CD4-positive, alpha-beta T cell (primary cell): ENCODE measurements around the gene KCNMB4. TPM values are rescaled to one million over a fixed set of nuclear protein-coding genes. Genes with fewer than 3 reads are reported as not detected.

Experiments used
- ATAC-seq: fragments of 200-7000 bp; cut with Tn5 transposase; one replicate; pipeline ENCODE4 v1.10.0; 2022; ENCODE audit warnings: mild to moderate bottlenecking; ENCODE audit not compliant: poor library complexity
- CTCF ChIA-PET: fragments of 350-600 bp; sonication (Branson Sonifier 250); formaldehyde crosslinking; loops from one replicate; lab custom pipeline; 2021; ENCODE audit warnings: antibody characterized with exemption, inconsistent platforms; lab: Charles Lee
- POLR2A ChIA-PET: fragments of 350-600 bp; sonication (Branson Sonifier 250); formaldehyde crosslinking; loops from one replicate; lab custom pipeline; 2021; ENCODE audit warnings: antibody characterized with exemption, inconsistent platforms; lab: Charles Lee
- DNase-seq, 14 experiments: peaks; one replicate each; pipeline ENCODE4 v3.0.0-alpha.2; 2013 to 2020; ENCODE audit warnings: mixed read lengths in 2 of 14
- H3K27ac ChIP-seq, 2 donors: one replicate each; pipeline versions ENCODE4 v1.5.1 to v1.7.0; 2013; ENCODE audit warnings: low read length in 2 of 2, low read depth in 1 of 2, mild to moderate bottlenecking in 1 of 2
- H3K27me3 ChIP-seq, 2 experiments: 1 replicate in 1 of 2; 2 replicates in 1 of 2; pipeline versions ENCODE4 v1.6.1 to v1.7.0; 2013; ENCODE audit warnings: low read length in 2 of 2, control low read depth in 1 of 2, mild to moderate bottlenecking in 1 of 2, moderate library complexity in 1 of 2; ENCODE audit not compliant: insufficient read depth in 2 of 2, control insufficient read depth in 1 of 2
- H3K36me3 ChIP-seq: one replicate; pipeline ENCODE4 v1.6.1; 2013; ENCODE audit warnings: low read length, control low read depth; ENCODE audit not compliant: insufficient read depth
- H3K4me1 ChIP-seq: one replicate; pipeline ENCODE4 v1.6.1; 2013; ENCODE audit warnings: low read length, control low read depth; ENCODE audit not compliant: insufficient read depth
- H3K4me3 ChIP-seq: one replicate; pipeline ENCODE4 v1.5.1; 2013; ENCODE audit warnings: mild to moderate bottlenecking, low read length, moderate library complexity
- H3K9me3 ChIP-seq, 2 experiments: 1 replicate in 1 of 2; 2 replicates in 1 of 2; pipeline versions ENCODE4 v1.6.1 to v1.7.0; 2013; ENCODE audit warnings: low read length in 2 of 2, mild to moderate bottlenecking in 2 of 2, control low read depth in 1 of 2, moderate library complexity in 1 of 2; ENCODE audit not compliant: control insufficient read depth in 1 of 2, insufficient read depth in 1 of 2
- H3K27ac Mint-ChIP-seq: one replicate; pipeline ENCODE4 v1.8.0; 2020; ENCODE audit warnings: mixed read lengths
- H3K27me3 Mint-ChIP-seq: one replicate; pipeline ENCODE4 v1.8.0; 2021; ENCODE audit warnings: mixed read lengths
- H3K36me3 Mint-ChIP-seq: one replicate; pipeline ENCODE4 v1.8.0; 2021; ENCODE audit warnings: low read depth, mixed read lengths
- H3K4me1 Mint-ChIP-seq: one replicate; pipeline ENCODE4 v1.8.0; 2021; ENCODE audit warnings: low read depth, mixed read lengths
- H3K4me3 Mint-ChIP-seq: one replicate; pipeline ENCODE4 v1.8.0; 2020; ENCODE audit warnings: mild to moderate bottlenecking, mixed read lengths
- H3K9me3 Mint-ChIP-seq: one replicate; pipeline ENCODE4 v1.8.0; 2020; ENCODE audit warnings: mixed read lengths
- CTCF ChIP-seq: fragments of 200-600 bp; IDR thresholded peaks from one replicate; pipeline ENCODE4 v1.8.0; 2022; ENCODE audit warnings: antibody characterized with exemption, mild to moderate bottlenecking
- intact Hi-C, 2 experiments: fragments of 100-400 bp; cut with DNase I in 1 of 2; cut with micrococcal nuclease in 1 of 2; formaldehyde crosslinking; loops; one replicate each; pipeline versions ENCODE4 v1.15.1 to v1.9.0; 2023 to 2025; cut with DNase I, micrococcal nuclease
- total RNA-seq, 174 experiments: library from RNA in 2 of 174; stranded (reverse) in 2 of 174; gene quantifications; one replicate each; pipeline ENCODE4 v1.2.3 and lab custom pipeline; 2021 to 2026

Gene KCNMB4
- total RNA-seq, 2 experiments from 2014 or later = 0.53 to 0.71 TPM

GRCh38 chr12:70408004-70408790 is 42.1 kb downstream of the KCNMB4 start:
- no peak for TF ChIP-seq CTCF
- Histone ChIP-seq H3K36me3 (no peaks in the 10 kb centered on the region), H3K27ac (no peak overlapping the region), H3K4me3 (no peak overlapping the region), H3K4me1 (no peaks in the 10 kb centered on the region), H3K9me3 (no peaks in the 10 kb centered on the region), H3K27me3 (no peaks in the 10 kb centered on the region)
- no peak overlapping the region for H3K4me3 Mint-ChIP-seq
- H3K9me3 Mint-ChIP-seq = no peaks in the 10 kb centered on the region
- no peak overlapping the region for H3K27ac Mint-ChIP-seq
- H3K36me3 Mint-ChIP-seq = no peaks in the 10 kb centered on the region
- POLR2A ChIA-PET = no interaction called here
- H3K4me1 Mint-ChIP-seq = no peaks in the 10 kb centered on the region
- intact Hi-C loops = no loop called here
- ATAC-seq (no peak), DNase-seq (no peak)
- CTCF ChIA-PET = no interaction called here
- H3K27me3 Mint-ChIP-seq = no peaks in the 10 kb centered on the region

DNA sequence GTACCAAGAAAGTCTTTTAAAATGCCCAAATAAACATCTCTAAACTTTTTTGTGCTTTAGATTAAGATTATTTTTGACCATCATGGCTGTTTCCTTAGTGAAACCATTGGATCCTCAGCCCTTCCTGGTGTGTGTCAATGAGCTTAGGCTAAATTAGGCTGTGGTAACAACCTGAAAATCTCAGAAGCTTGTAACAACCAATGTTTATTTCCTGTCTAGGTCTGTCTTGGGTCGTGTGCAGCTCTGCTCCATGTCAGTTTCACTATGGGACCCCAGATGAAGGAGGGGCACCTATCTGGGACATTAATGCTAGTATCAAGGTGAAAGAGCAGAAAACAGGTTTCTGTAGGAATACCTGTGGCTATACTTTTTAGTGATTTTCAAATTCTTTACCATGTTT is 49.9 kb downstream of the KCNMB4 start:
- Mint-ChIP-seq H3K4me3 (no peak overlapping the region), H3K27ac (no peak overlapping the region), H3K9me3 (no peaks in the 10 kb centered on the region), H3K4me1 (no peaks in the 10 kb centered on the region), H3K36me3 (no peaks in the 10 kb centered on the region), H3K27me3 (no peaks in the 10 kb centered on the region)
- Histone ChIP-seq H3K27ac (no peak overlapping the region), H3K4me1 (no peaks in the 10 kb centered on the region), H3K9me3 (no peaks in the 10 kb centered on the region), H3K4me3 (no peak overlapping the region), H3K27me3 (no peaks in the 10 kb centered on the region), H3K36me3 (no peaks in the 10 kb centered on the region)
- no peak for TF ChIP-seq CTCF
- intact Hi-C loops = no loop called here
- ChIA-PET CTCF (no interaction called here), POLR2A (no interaction called here)
- ATAC-seq (no peak), DNase-seq (no peak)

GRCh38 chr12:70417121-70417520 is 51.0 kb downstream of the KCNMB4 start:
- no peak overlapping the region for H3K4me3 Mint-ChIP-seq
- ATAC-seq = no peak
- H3K36me3 ChIP-seq = no peaks in the 10 kb centered on the region
- no peak overlapping the region for H3K27ac ChIP-seq
- H3K27me3 ChIP-seq = no peaks in the 10 kb centered on the region
- no peak for TF ChIP-seq CTCF
- H3K4me1 Mint-ChIP-seq = no peaks in the 10 kb centered on the region
- H3K4me1 ChIP-seq = no peaks in the 10 kb centered on the region
- H3K9me3 ChIP-seq = no peaks in the 10 kb centered on the region
- H3K27ac Mint-ChIP-seq = no peak overlapping the region
- no peaks in the 10 kb centered on the region for H3K27me3 Mint-ChIP-seq
- H3K36me3 Mint-ChIP-seq = no peaks in the 10 kb centered on the region
- ChIA-PET POLR2A (no interaction called here), CTCF (interaction anchor here (0.6 kb wide), 1 partner anchor 16 kb away, joined by 3 read pairs; no protein-coding TSS in a partner anchor)
- intact Hi-C loops = no loop called here
- no peak for DNase-seq
- no peak overlapping the region for H3K4me3 ChIP-seq
- no peaks in the 10 kb centered on the region for H3K9me3 Mint-ChIP-seq
